HG02938 (cell line): Measurements from ENCODE around the gene PGK1.
"Not testable (repeated sequence)": the region's sequence is repeated elsewhere in the genome, so short reads cannot be mapped to it uniquely, and the experiment has no call there.

Experiments used
- ATAC-seq: cut with Tn5 transposase; IDR thresholded peaks from one replicate; pipeline ENCODE4 v1.9.1; 2021; ENCODE audit warnings: mild to moderate bottlenecking, moderate library complexity; ENCODE audit not compliant: unreplicated experiment

PGK1 gene

DNA sequence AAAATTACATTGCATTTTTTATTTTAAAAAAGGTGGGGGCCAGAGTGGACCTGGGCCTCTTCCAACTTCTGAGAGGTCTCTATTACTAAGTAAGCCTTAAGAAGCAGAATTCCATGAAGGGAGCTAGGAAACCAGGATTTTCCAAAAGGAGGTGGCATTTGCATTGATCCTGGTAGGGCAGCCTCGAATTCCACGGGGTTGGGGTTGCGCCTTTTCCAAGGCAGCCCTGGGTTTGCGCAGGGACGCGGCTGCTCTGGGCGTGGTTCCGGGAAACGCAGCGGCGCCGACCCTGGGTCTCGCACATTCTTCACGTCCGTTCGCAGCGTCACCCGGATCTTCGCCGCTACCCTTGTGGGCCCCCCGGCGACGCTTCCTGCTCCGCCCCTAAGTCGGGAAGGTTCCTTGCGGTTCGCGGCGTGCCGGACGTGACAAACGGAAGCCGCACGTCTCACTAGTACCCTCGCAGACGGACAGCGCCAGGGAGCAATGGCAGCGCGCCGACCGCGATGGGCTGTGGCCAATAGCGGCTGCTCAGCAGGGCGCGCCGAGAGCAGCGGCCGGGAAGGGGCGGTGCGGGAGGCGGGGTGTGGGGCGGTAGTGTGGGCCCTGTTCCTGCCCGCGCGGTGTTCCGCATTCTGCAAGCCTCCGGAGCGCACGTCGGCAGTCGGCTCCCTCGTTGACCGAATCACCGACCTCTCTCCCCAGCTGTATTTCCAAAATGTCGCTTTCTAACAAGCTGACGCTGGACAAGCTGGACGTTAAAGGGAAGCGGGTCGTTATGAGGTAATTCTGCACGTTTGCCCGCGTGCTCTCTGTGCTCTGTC, at the start of gene PGK1:
PGK1 (plus strand) TSS at position 626 of the 824 bp plus-strand sequence; CDS start at position 719, 93 bp downstream.
- peak; percentile 91 for ATAC-seq

GRCh38 chrX:78063687-78064086, 40.4 kb upstream of the PGK1 start:
- ATAC-seq = no peak

- ATAC-seq = no peak
Measured at GRCh38 chrX:78064152-78064551, 39.9 kb upstream of the PGK1 start.

DNA sequence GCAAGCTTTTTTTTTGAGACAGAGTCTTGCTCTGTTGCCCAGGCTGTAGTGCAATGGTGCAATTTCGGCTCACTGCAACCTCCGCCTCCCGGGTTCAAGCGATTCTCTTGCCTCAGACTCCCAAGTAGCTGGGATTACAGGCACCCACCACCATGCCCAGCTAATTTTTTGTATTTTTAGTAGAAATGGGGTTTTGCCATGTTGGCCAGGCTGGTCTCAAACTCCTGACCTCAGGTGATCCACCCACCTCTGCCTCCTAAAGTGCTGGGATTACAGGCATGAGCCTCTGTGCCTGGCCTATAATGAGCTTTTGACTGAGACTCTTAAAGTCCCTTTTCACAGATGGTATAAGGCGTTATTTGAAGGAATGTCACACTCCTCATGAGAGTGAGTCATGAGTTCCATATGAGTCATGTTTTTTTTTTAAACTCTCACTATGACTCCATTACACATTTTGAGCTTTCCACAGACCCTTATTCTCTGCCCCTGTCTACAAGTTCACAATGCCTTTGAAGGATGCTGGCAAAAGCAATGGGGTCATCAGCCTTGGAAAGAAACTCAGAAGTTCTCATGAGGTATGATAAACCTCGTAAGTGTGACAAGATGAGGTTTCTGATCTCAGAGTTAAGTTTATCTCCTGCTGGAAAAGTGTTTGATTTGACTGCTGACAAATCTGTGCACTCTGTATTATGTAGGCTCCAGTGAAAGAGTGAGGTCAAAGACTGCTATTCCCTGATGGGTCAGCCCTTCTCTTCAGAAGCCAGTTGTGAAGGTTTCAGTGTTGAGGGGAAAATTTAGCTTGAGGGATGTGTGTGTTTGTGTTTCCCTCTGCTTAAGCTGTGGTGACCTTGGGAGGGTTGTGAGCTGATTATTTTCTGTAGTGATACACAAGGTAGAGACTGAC, 39.1 kb upstream of the PGK1 start:
- ATAC-seq = peak; percentile 79

DNA sequence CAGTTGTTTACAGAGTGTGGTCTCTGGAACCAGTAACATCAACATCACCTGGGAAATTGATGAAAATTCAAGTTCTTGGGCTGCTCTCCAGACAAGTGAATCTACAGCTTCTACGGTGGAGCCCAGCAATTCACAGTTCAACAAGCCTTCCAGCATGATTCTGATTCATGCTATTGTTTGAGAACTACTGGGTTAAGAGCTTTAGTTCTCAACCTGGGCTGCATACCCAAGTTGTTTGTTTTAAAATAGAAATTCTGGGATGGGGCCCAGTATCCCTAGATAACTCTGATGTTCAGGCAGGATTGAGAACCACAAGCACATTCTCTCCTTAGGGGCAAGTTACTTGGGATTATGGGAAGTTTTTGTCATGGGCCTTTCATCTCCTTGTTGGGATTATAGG, 37.9 kb upstream of the PGK1 start:
- no peak for ATAC-seq

GRCh38 chrX:78071331-78071730, 32.7 kb upstream of the PGK1 start:
- ATAC-seq = no peak

DNA sequence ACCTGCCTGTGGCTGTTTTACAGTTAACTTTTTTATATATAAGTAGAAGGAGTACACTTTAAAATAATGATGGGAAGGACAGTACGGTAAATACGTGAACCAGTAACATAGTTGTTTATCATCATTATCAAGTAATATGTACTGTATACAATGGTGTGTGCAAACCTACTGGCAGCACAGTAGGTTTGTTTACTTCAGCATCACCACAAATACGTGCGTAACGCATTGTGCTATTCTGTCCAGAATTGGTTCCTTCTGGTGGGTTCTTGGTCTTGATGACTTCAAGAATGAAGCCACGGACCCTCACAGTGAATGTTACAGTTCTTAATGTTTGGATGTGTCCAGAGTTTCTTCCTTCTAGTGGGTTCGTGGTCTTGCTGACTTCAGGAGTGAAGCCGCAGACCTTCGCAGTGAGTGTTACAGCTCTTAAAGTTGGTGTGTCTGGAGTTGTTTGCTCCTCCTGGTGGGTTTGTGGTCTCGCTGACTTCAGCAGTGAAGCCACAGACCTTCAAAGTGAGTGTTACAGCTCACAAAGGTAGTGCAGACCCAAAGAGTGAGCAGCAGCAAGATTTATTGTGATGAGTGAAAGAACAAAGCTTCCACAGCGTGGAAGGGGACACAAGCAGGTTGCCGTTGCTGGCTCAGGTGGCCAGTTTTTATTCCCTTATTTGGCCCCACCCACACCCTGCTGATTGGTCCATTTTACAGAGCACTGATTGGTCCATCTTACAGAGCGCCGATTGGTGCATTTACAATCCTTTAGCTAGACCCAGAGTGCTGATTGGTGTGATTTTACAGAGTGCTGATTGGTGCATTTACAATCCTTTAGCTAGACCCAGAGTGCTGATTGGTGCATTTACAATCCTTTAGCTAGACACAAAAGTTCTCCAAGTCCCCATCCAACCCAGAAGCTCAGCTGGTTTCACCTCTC, 30.6 kb upstream of the PGK1 start:
- ATAC-seq = not testable (repeated sequence)

DNA sequence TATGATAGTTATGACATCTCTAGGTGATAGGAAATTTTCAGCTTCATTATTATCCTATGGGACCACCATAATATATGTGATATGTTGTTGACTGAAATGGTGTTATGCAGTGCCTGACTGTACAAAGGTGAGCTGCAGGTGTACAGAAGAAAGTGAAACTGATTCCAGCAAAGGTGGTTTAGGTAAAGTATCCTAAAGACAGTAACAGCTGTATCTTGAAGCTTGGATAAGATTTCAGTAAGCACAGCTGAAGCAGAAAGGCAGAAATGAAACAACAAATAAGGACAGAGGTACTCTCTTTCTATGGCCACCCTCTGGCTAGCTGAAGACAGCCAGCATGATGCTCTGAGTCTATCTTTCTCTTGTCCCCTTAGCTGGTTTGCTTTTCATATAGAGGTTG, 30.0 kb upstream of the PGK1 start:
- peak; percentile 54 for ATAC-seq

DNA sequence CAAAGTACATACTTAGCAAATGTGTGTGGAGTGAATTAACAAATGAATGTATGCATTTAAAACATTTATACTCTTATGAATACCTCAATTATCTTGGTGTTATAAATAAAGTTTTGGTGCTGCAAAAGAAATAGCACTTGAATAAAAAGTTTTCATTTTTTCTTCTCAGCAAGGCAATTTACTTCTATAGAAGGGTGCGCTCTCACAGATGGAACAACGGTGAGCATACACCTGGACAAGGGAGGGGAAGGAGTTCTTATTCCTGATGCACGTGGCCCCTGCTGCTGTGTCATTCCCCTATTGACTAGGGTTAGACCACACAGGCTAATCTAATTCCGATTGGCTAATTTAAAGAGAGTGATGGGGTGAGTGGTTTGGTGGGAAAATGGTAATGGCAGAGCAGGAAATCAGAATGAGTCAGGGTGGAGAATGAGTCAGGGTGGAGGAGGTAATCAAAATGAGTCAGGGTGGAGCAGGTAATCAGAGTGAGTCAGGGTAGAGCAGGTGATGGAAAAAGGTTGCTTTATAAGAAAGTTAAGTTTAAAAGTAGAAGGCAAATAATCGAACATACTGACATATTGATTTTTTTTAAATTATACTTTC, 28.2 kb upstream of the PGK1 start:
- no peak for ATAC-seq

DNA sequence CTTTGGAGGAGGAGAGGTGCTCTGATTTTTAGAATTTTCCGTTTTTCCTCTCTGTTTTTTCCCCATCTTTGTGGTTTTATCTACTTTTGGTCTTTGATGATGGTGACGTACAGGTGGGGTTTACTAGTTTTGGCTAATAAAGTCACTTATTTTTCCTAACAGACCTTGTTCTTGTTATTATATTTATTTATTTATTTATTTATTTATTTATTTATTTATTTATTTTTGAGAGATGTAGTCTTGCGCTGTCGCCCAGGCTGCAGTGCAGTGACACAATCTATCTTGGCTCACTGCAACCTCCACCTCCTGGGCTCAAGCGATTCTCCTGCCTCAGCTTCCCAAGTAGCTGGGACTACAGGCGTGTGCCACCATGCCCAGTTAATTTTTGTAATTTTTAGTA, 22.6 kb upstream of the PGK1 start:
- not testable (repeated sequence) for ATAC-seq

- peak; percentile 70 for ATAC-seq
Measured at GRCh38 chrX:78092296-78092695, 11.8 kb upstream of the PGK1 start.

GRCh38 chrX:78098108-78098507, 5.9 kb upstream of the PGK1 start:
- ATAC-seq = no peak

GRCh38 chrX:78102091-78102490, 2.0 kb upstream of the PGK1 start:
- ATAC-seq = no peak

DNA sequence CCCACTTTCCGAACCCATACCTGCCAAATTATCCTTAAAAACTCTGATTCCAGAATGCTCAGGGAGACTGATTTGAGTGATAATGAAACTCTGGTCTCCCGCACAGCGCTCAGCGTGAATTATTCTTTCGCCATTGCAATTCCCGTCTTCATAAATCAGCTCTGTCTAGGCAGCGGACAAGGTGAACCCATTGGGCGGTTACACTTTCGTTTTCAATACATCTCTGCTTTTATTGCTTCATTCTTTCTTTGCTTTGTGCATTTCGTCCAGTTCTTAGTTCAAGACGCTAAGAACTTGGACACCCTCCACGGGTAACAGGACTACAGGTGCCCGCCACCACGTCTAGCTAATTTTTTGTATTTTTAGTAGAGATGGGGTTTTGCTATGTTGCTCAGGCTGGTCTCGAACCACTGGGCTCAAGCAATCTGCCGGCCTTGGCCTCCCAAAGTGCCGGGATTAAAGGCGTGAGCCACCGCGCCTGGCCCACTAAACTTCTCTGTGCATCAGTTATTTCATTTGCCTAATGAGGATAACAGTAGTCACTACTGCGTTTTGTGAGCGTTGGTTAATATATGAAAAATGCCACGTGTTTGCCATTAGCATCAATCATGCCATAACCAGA, 936 bp upstream of the PGK1 start:
- ATAC-seq = no peak

GRCh38 chrX:78104447-78105176, 564 bp downstream of the PGK1 start:
- ATAC-seq = no peak

DNA sequence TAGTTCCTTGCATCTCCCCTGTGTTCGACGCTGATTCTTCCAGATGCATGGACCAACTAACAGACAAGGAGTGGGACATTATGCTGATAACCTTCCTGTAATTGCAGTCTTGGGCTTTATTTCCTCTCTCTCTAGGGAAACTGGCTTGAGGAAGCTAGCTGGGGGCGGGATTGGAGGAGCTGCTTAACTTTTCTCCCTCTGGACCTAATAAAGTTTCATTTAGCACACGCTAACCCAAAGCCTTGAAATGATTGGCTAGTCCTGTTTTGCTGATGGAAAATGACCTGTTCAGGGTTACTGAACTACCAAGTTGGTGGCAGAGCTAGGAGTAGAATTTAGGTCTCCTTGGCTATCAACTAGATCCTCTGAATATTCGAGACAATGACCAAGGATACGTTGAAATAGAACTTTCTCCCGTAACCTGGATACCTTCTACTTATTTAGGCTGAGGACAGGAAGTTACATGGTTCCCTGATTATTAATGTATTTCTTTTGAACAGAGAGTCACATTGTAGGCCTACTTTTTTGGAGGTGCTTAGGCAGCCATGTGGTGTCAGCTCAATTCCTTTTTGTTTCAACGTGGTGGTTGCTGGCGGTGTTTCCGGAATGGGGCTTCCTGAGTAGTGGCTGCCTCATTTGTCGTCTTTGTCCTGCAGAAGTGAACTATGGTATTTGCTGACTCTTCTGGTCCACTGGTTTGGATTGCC, 2.0 kb downstream of the PGK1 start:
- ATAC-seq = no peak

DNA sequence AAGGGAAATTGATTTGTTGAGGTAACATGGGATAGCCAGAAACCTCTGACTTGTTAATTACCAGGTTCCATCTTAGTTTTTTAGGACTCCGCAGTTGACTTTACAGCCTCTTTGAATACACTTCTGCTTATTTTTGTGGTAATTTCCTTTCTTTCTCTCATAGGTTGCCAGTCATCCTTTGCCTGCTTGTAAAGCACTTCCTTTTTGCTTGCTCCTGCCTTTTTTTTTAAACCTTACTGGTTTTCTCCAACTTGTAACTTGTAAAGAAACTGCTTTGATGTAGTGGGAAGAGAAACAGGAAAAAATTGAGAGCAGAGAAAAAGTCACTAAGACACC, 2.6 kb downstream of the PGK1 start:
- no peak for ATAC-seq

GRCh38 chrX:78109458-78109857, 5.4 kb downstream of the PGK1 start:
- ATAC-seq = no peak
